Measurements from ENCODE around the gene CCL20.

- TF ChIP-seq RAD51 (IDR thresholded peaks at IDR 0.05; ENCODE audit: borderline replicate concordance) (no peak), SUZ12 (IDR thresholded peaks at IDR 0.05; ENCODE audit: low read depth, low read length) (no peak), CAMTA2 (CRISPR knock-in tag; IDR thresholded peaks at IDR 0.05; ENCODE audit: borderline replicate concordance) (no peak), ZNF3 (CRISPR knock-in tag; IDR thresholded peaks at IDR 0.05) (no peak; the same call in 1 of the 2 replicates), CTCF (CRISPR knock-in tag; IDR thresholded peaks at IDR 0.05) (no peak), SAFB2 (CRISPR knock-in tag; IDR thresholded peaks at IDR 0.05; ENCODE audit: borderline replicate concordance, low read depth) (no peak), CEBPB (IDR thresholded peaks at IDR 0.05; ENCODE audit: borderline replicate concordance, low read depth, low read length) (no peak), CBX5 (CRISPR knock-in tag; IDR thresholded peaks at IDR 0.05; ENCODE audit: borderline replicate concordance) (no peak), ZNF816 (CRISPR knock-in tag; IDR thresholded peaks at IDR 0.05; ENCODE audit: borderline replicate concordance) (peak; percentile 62), MAX (IDR thresholded peaks at IDR 0.05) (peak; percentile 28), KLF12 (CRISPR knock-in tag; IDR thresholded peaks at IDR 0.05; ENCODE audit: borderline replicate concordance) (no peak), ZNF564 (CRISPR knock-in tag; IDR thresholded peaks at IDR 0.05) (0 out of 2 replicates have a peak, but pooled peaks have one; percentile 54), ZNF30 (CRISPR knock-in tag; IDR thresholded peaks at IDR 0.05) (no peak)
- TF ChIP-seq, protein P1, sequence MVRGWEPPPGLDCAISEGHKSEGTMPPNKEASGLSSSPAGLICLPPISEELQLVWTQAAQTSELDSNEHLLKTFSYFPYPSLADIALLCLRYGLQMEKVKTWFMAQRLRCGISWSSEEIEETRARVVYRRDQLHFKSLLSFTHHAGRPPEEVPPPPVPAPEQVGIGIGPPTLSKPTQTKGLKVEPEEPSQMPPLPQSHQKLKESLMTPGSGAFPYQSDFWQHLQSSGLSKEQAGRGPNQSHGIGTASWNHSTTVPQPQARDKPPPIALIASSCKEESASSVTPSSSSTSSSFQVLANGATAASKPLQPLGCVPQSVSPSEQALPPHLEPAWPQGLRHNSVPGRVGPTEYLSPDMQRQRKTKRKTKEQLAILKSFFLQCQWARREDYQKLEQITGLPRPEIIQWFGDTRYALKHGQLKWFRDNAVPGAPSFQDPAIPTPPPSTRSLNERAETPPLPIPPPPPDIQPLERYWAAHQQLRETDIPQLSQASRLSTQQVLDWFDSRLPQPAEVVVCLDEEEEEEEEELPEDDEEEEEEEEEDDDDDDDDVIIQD (CRISPR knock-in tag; IDR thresholded peaks at IDR 0.05; ENCODE audit: low read depth): no peak
These were observed 4.4 kb downstream of the CCL20 start for GRCh38 chr2:227817850-227818674.
